Dendritic cell treated with granulocyte-macrophage colony-stimulating factor and Interleukin-4, amounts not matched to agents 40 ng/mL and 50 ng/mL, for 4 days (primary cell): ENCODE results near the gene MAP3K5.
"Not testable (repeated sequence)": the region's sequence is repeated elsewhere in the genome, so short reads cannot be mapped to it uniquely, and the experiment has no call there.

Experiments
- H3K27ac Mint-ChIP-seq: one replicate; pipeline ENCODE4 v1.8.0; 2022; ENCODE audit warnings: mild to moderate bottlenecking, mixed read lengths
- H3K27me3 Mint-ChIP-seq: one replicate; pipeline ENCODE4 v1.8.0; 2022; ENCODE audit warnings: mild to moderate bottlenecking, mixed read lengths
- H3K36me3 Mint-ChIP-seq: one replicate; pipeline ENCODE4 v1.8.0; 2022; ENCODE audit warnings: low read depth, mixed read lengths
- H3K4me1 Mint-ChIP-seq: one replicate; pipeline ENCODE4 v1.8.0; 2022; ENCODE audit warnings: low read depth, mixed read lengths
- H3K4me3 Mint-ChIP-seq: one replicate; pipeline ENCODE4 v1.8.0; 2022; ENCODE audit warnings: mild to moderate bottlenecking, moderate library complexity, mixed read lengths
- H3K9me3 Mint-ChIP-seq: one replicate; pipeline ENCODE4 v1.8.0; 2022; ENCODE audit warnings: mixed read lengths
- intact Hi-C: fragments of 100-400 bp; cut with micrococcal nuclease; formaldehyde crosslinking; loops from one replicate; pipeline ENCODE4 v1.15.0; 2022

Gene MAP3K5

GRCh38 chr6:136760781-136761180 is 31.5 kb downstream of the MAP3K5 start:
- H3K27ac Mint-ChIP-seq, result peak overlapping the region; percentile 69

GRCh38 chr6:136757150-136757549 is 35.1 kb downstream of the MAP3K5 start:
- H3K27ac Mint-ChIP-seq, result peak overlapping the region; percentile 70
- H3K4me1 Mint-ChIP-seq, result peaks cover 61% of the 10 kb centered on the region
- H3K9me3 Mint-ChIP-seq, result no peaks in the 10 kb centered on the region
- intact Hi-C loops, result no loop called here
- peaks cover 19% of the 10 kb centered on the region for H3K36me3 Mint-ChIP-seq
- H3K27me3 Mint-ChIP-seq, result no peaks in the 10 kb centered on the region
- H3K4me3 Mint-ChIP-seq, result no peak overlapping the region

More at GRCh38 chr6:136760781-136761180, 31.5 kb downstream of the MAP3K5 start:
- H3K9me3 Mint-ChIP-seq, H3K36me3 Mint-ChIP-seq, intact Hi-C loops, H3K27me3 Mint-ChIP-seq: not testable (repeated sequence)
- Mint-ChIP-seq H3K4me3 (peak overlapping the region; percentile 14), H3K4me1 (peaks cover 66% of the 10 kb centered on the region)

DNA sequence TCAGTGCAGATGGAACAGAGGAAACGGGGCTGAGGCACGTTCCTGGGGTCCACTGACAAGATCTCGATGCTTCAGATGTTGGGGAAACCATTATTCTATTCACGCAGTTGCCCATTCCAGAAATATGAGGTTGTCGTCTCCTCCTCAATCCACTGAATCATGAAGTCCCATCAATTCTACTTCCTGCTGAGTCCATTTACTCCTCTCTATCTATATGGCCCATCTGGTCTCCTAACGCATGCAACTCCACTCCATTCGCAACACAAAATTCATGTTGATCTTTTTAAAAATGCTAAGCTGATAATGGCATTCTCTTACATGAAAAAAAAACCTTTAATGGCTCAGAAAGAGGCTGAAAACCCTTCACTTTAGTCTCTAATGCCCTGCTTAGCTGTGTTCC is 37.5 kb downstream of the MAP3K5 start:
- Mint-ChIP-seq H3K4me3 (no peak overlapping the region), H3K4me1 (peaks cover 66% of the 10 kb centered on the region), H3K27me3 (no peaks in the 10 kb centered on the region), H3K36me3 (peaks cover 19% of the 10 kb centered on the region), H3K27ac (no peak overlapping the region), H3K9me3 (no peaks in the 10 kb centered on the region)
- intact Hi-C loops, result loop anchor here (5.0 kb wide), 2 partner anchors 32 to 38 kb away; no protein-coding TSS in a partner anchor

DNA sequence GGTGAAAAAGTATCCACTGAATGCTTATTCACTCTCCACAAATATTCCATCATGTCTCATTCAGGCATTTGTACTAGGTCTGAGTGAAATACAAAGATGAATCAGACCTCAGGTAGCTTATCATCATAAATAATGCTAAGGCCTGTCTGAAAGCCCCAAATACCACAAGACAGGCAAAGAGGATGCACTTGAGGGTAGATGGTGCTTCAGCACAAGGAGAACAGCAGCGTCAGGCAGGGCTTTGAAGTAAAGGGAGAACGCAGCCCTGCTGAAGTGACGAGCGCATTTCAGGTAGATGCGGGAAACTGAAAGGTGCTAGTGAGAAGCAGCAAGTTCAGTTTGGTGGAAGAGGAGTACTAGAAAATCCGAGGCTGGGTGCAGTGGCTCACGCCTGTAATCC is 38.7 kb downstream of the MAP3K5 start:
- Mint-ChIP-seq H3K36me3 (peaks cover 19% of the 10 kb centered on the region), H3K27me3 (no peaks in the 10 kb centered on the region), H3K9me3 (no peaks in the 10 kb centered on the region), H3K27ac (no peak overlapping the region), H3K4me1 (peaks cover 73% of the 10 kb centered on the region), H3K4me3 (no peak overlapping the region)
- intact Hi-C loops, result loop anchor here (5.0 kb wide), 2 partner anchors 34 to 36 kb away; no protein-coding TSS in a partner anchor

- intact Hi-C loops, result loop anchor here (5.0 kb wide), 2 partner anchors 35 kb away; no protein-coding TSS in a partner anchor
- Mint-ChIP-seq H3K4me3 (no peak overlapping the region), H3K36me3 (peaks cover 19% of the 10 kb centered on the region), H3K27me3 (no peaks in the 10 kb centered on the region), H3K27ac (peak overlapping the region; percentile 79), H3K9me3 (no peaks in the 10 kb centered on the region), H3K4me1 (peaks cover 73% of the 10 kb centered on the region)
Observed at GRCh38 chr6:136752554-136752953, 39.7 kb downstream of the MAP3K5 start.

- Mint-ChIP-seq H3K27me3 (no peaks in the 10 kb centered on the region), H3K4me3 (peak overlapping the region; percentile 33), H3K9me3 (no peaks in the 10 kb centered on the region), H3K36me3 (peaks cover 19% of the 10 kb centered on the region), H3K4me1 (peaks cover 69% of the 10 kb centered on the region), H3K27ac (peak overlapping the region; percentile 79)
- intact Hi-C loops, result loop anchor here (5.0 kb wide), 2 partner anchors 35 kb away; no protein-coding TSS in a partner anchor
Observed at GRCh38 chr6:136751991-136752390, 40.3 kb downstream of the MAP3K5 start.

DNA sequence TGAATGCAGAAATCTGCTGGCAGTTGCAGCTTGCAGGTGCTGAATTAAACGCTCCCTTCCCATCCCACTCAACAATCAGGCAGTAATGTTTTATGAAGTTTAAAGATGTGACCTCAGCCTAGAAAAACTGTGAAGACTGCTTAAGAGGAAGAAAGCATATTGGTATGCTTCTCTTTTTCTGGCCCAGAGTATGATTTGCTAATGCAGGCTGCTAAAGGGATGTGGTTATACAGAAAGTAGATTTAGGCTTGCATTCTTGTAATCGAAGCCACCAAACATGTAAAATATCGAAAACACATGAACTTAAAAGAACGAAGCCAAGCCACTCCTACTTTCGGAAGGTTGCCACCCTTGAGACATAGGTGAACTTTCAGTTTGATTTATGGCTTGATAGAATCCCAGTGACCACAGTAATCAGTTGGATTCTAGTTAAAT is 40.7 kb downstream of the MAP3K5 start:
- no peaks in the 10 kb centered on the region for H3K27me3 Mint-ChIP-seq
- H3K27ac Mint-ChIP-seq, result peak overlapping the region; percentile 79
- H3K4me1 Mint-ChIP-seq, result peaks cover 64% of the 10 kb centered on the region
- H3K9me3 Mint-ChIP-seq, result no peaks in the 10 kb centered on the region
- peaks cover 19% of the 10 kb centered on the region for H3K36me3 Mint-ChIP-seq
- peak overlapping the region; percentile 33 for H3K4me3 Mint-ChIP-seq
- intact Hi-C loops, result loop anchor here (5.0 kb wide), 2 partner anchors 34 to 36 kb away; no protein-coding TSS in a partner anchor

DNA sequence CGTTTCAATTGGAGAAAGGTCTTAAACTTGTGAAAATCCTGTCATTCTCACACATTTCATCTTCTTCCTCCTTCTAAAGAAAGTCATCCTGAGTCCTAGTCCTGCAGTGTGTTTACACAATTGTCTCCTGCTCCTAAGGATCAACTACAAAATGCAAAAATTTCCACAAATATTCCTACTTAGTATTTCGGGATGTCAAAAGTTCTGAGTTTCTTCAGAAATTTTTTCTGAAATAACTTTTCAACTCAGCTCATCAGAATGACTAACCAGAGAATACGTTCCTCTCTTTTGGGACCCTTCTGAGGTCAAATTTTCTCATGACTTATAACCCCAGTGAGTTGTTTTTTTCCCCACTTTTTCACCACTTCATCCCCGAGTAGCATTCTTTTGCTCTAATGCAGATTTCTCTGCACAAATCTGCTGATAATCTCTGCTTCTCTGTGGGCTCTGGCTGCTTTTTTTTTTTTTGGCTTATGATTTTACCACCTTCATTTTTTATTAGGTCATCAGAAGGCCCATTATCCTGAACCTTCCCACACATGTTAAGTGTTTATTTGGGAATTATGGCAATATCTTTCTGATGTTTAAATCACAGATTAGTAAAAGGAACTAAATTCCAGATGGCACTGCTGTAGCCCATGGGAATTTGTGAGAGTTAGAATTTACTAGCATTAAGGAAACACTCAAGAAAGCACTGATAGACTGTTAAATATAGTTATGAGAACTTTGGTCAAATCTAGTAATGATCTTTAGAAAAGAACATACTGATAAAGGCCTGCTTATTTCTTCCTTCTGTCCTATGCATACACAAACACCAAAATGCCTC is 41.4 kb downstream of the MAP3K5 start:
- H3K36me3 Mint-ChIP-seq, result peaks cover 17% of the 10 kb centered on the region
- H3K4me3 Mint-ChIP-seq, result peak overlapping the region; percentile 28
- no peaks in the 10 kb centered on the region for H3K9me3 Mint-ChIP-seq
- intact Hi-C loops, result loop anchor here (5.0 kb wide), 2 partner anchors 34 to 36 kb away; no protein-coding TSS in a partner anchor
- peak overlapping the region; percentile 79 for H3K27ac Mint-ChIP-seq
- H3K27me3 Mint-ChIP-seq, result no peaks in the 10 kb centered on the region
- peaks cover 60% of the 10 kb centered on the region for H3K4me1 Mint-ChIP-seq

GRCh38 chr6:136749359-136749997 is 42.8 kb downstream of the MAP3K5 start:
- H3K36me3 Mint-ChIP-seq, result peaks cover 12% of the 10 kb centered on the region
- H3K9me3 Mint-ChIP-seq, result no peaks in the 10 kb centered on the region
- intact Hi-C loops, result no loop called here
- H3K27ac Mint-ChIP-seq, result no peak overlapping the region
- H3K27me3 Mint-ChIP-seq, result no peaks in the 10 kb centered on the region
- H3K4me3 Mint-ChIP-seq, result no peak overlapping the region
- peaks cover 54% of the 10 kb centered on the region for H3K4me1 Mint-ChIP-seq

DNA sequence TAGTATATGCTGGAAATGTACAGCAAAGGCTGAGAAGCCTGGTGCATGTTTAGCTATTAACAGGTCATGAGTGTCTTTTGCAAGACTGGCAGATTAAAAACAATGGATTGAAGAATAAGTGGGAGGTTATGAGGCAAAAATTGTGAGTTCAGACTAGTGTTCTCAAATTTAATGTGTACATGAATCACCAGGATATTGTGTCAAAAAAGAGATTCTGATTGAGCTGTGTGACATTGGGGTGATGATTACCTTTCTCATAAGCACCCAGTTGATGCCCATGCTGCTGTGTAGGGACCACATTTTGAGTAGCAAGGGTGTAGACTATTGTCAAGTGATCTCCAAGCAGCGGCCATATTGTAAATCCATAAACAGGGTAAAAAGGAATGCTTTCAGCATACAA is 44.8 kb downstream of the MAP3K5 start:
- H3K4me1 Mint-ChIP-seq, result peaks cover 47% of the 10 kb centered on the region
- H3K27ac Mint-ChIP-seq, result no peak overlapping the region
- H3K4me3 Mint-ChIP-seq, result no peak overlapping the region
- intact Hi-C loops, result no loop called here
- H3K36me3 Mint-ChIP-seq, result no peaks in the 10 kb centered on the region
- no peaks in the 10 kb centered on the region for H3K27me3 Mint-ChIP-seq
- no peaks in the 10 kb centered on the region for H3K9me3 Mint-ChIP-seq

DNA sequence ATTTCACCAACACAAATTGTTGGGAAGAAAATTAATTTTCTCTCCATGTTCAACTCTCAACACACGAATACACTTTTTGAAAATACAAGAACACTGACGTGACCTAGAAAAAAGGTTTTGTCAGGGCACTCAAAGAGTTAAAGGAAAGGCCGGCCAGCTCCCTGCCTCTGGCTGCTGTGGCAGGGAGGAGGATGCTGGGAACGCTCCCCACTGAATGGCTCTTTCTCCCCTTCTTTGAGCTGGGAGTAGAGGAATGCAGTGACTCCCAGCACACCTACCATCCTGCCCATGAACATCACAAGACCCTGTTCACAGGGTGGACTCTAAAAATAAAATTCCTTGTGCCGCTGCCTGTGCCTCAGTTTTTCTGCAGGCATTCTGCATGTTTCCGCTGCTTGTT is 47.0 kb downstream of the MAP3K5 start:
- intact Hi-C loops, result no loop called here
- H3K4me3 Mint-ChIP-seq, result no peak overlapping the region
- H3K27ac Mint-ChIP-seq, result no peak overlapping the region
- no peaks in the 10 kb centered on the region for H3K27me3 Mint-ChIP-seq
- no peaks in the 10 kb centered on the region for H3K9me3 Mint-ChIP-seq
- H3K36me3 Mint-ChIP-seq, result peaks cover under 1% of the 10 kb centered on the region
- H3K4me1 Mint-ChIP-seq, result peaks cover 32% of the 10 kb centered on the region

GRCh38 chr6:136744889-136745288 is 47.4 kb downstream of the MAP3K5 start:
- Mint-ChIP-seq H3K4me3 (no peak overlapping the region), H3K9me3 (no peaks in the 10 kb centered on the region), H3K36me3 (peaks cover 5% of the 10 kb centered on the region), H3K27ac (no peak overlapping the region), H3K27me3 (no peaks in the 10 kb centered on the region), H3K4me1 (peaks cover 33% of the 10 kb centered on the region)
- intact Hi-C loops, result no loop called here

DNA sequence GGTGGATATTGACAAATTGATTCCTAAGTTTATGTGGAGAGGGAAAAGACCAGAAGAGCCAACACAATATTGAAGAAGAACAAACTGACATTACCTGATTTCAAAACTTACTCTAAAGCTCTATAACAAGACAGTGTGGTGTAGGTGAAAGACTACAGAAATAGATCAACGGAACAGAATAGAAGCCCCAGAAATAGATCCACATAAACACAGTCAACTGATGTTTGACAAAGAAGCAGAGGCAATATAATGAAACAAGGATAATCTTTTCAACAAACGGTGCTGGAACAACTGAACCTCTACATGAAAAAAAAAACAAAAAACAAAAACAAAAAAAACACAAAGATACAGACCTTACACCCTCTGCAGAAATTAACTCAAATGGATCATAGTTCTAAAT is 50.2 kb downstream of the MAP3K5 start:
- no peak overlapping the region for H3K27ac Mint-ChIP-seq
- no peaks in the 10 kb centered on the region for H3K9me3 Mint-ChIP-seq
- peaks cover 53% of the 10 kb centered on the region for H3K4me1 Mint-ChIP-seq
- H3K36me3 Mint-ChIP-seq, result peaks cover 6% of the 10 kb centered on the region
- no peaks in the 10 kb centered on the region for H3K27me3 Mint-ChIP-seq
- H3K4me3 Mint-ChIP-seq, result no peak overlapping the region
- intact Hi-C loops, result no loop called here
